HG03558 (cell line): Measurements from ENCODE around the gene UGT1A3.
"Not testable (repeated sequence)": the region's sequence is repeated elsewhere in the genome, so short reads cannot be mapped to it uniquely, and the experiment has no call there.

Experiments
- ATAC-seq: cut with Tn5 transposase; IDR thresholded peaks from one replicate; pipeline ENCODE4 v1.9.1; 2021; ENCODE audit warnings: moderate number of reproducible peaks; ENCODE audit not compliant: unreplicated experiment; ENCODE audit errors: extremely low read depth

UGT1A3 gene

DNA sequence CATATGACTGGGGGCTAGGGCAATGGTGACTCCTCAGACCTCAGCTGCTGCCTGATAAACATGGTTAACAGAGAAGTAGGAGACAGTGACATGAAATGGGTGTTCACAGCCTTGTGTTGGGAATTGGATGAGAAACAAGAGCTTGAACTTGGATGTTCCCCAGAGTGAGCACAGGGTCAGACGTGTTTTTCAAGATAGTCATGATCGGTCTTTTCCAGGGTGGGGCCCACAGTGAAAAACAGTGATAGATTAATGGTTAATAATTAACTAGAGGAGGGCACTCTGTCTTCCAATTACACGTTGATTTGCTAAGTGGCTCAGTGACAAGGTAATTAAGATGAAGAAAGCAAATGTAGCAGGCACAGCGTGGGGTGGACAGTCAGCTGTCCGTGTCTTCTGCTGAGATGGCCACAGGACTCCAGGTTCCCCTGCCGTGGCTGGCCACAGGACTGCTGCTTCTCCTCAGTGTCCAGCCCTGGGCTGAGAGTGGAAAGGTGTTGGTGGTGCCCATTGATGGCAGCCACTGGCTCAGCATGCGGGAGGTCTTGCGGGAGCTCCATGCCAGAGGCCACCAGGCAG, at the start of gene UGT1A3:
UGT1A3 (plus strand) TSS at position 320 of the 579 bp plus-strand sequence; CDS start at position 405, 85 bp downstream.
- ATAC-seq = no peak

DNA sequence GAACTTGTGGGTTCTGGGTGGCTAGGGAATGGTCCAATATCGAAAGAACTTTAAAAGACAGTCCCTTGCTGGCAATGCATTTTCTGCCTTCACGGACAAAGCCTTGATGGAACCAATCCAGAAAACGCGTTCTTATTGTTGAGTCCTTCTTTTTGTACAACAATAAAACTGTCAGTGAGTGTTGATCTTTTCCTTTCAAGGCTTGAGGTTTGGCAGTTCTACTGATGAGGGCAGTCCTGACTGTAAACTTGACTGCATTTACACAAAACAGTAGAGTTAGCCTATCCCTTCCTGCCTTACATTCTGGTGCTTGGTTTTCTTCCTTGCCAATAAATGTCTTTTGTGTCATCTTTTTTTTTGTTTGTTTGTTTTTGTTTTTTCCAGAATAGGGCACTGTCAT, 49.6 kb upstream of the UGT1A3 start:
- no peak for ATAC-seq

DNA sequence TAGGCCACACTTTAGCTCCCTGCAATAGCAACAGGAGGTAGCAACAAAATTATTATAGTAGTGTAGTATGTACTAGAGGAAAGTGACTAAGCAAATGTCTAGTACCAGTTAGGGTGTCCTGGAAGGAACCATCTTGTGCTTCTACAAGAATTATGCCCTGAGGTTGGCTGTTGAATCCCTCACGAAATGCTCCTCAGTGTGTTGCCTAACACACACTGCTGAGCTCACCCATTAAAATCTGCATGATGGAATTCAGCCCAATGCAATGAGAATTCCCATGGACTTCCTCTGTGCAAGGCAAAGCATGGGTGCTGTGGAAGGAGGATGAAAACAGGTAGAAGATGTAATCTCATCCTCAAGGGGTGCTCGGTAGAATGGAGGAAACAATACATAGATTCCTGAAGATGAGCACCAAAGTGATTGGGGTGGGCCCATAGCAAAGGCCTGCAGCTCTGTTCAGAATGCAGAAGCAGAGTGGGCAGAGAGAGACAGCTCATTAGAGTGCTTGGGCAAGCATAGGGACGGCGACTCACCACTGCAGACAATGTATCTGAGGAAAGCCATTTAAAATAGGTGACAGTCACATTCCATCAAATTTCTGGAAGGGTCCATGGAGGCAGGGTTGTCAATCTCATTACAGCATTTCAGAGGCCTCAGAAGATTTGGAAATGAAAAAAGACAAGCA, 48.3 kb upstream of the UGT1A3 start:
- ATAC-seq = no peak

DNA sequence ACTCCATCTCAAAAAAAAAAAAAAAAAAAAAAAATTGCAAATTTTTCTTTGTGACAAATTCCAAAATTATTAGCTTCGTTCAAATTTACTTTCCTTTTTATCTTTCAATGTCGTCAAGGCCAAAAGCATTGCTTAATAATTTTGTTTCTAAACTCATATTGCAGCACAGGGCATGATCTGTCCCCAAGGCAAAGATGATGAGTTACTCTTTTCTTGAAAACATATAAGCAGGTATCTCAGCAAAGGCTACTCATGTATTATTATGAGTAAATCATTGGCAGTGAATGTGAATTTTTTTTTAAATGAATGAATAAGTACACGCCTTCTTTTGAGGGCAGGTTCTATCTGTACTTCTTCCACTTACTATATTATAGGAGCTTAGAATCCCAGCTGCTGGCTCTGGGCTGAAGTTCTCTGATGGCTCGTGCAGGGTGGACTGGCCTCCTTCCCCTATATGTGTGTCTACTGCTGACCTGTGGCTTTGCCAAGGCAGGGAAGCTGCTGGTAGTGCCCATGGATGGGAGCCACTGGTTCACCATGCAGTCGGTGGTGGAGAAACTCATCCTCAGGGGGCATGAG, 47.2 kb upstream of the UGT1A3 start, which contains the start of gene UGT1A7:
UGT1A7 (plus strand) TSS at position 381 of the 579 bp plus-strand sequence; CDS start at position 418, 37 bp downstream.
- no peak for ATAC-seq

DNA sequence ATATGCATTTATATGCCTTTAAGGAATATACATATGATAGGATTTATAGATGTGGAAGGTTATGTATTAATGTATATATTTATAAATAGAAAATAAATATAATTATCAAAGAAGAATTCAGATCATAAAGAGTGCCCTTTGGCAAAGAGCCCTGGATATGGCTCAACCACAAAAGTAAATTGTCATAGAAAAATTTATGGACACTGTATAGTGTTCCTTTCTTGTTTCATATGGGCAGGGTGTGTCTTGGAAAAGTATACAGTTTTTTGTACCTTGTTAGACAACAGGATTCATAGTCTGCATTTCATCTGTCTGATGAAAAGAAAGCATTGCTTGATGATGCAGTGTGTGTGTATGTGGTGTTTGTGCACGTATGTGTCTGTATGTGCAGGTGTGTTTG, 44.2 kb upstream of the UGT1A3 start:
- no peak for ATAC-seq

DNA sequence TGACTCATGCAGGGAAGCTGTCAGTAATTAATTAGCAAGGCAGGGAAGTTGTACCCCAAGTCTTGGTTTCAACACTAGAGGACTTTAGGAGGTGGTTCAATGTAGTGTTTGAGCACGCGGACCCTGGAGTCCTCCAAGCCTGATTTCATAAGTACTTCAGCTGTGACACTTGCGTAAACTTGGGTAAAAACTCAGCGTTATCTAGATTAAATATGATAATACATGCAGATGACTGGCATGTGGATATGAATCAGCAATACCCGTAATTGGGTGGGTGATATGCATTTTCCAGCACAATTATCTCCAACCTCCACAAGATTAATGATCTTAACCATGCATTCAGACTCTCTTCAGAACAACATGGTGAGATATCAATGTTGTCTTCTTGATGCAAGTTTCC, 41.9 kb upstream of the UGT1A3 start:
- no peak for ATAC-seq

DNA sequence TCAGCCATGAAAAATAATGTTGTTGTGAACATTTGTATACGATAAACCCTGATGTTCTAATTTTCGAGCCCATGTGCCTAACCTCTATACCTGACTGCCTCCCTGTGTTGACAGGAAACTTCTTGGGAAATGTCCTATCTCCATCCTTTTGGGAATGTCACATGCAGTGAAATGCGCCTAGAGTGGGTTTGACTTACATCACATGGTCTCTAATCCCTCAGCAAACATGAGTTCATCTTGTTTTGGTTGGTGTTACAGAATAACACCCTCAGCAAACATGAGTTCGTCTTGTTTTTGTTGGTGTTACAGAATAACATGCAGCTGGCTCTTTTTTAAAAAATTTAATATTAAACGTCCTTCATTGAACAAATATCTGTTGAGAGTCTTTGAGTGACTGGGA, 40.5 kb upstream of the UGT1A3 start:
- ATAC-seq = no peak

DNA sequence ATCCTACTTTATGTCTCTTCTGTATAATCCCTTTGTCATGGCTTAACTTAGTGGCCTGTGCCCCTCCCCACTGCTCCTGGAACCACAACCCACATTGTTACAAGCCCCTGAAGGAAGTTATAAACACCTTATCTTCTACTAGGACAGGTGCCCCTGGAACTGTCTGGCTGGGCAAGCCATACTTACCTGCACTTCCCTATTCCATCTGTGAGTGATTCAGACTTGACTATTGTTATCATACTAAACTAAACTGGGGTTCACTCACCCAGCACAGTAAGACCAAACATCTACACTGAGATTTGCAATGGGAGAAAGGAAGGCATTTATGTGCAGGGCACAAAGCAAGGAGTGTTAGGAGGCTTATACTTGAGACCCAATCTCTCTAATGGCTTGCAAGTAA, 39.8 kb upstream of the UGT1A3 start:
- ATAC-seq = no peak

DNA sequence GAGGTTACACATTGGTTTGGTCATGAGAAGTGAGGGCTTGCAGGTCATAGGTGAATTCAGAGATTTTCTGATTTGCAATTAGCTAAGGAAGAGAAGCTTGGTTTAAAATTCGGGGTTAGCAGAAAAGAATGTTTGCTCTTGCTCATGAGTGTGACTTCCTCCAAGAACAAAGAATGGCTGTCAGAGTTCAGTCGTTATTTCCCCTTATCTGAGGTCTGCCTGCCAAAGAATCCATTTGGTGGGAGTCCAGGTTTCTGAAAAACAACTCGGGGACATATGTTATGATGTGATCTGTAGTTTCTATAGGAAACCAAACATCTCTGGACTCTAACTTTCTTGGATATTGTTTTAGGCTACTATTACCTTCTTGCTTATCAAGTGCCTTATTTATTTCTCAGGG, 39.3 kb upstream of the UGT1A3 start:
- no peak for ATAC-seq

DNA sequence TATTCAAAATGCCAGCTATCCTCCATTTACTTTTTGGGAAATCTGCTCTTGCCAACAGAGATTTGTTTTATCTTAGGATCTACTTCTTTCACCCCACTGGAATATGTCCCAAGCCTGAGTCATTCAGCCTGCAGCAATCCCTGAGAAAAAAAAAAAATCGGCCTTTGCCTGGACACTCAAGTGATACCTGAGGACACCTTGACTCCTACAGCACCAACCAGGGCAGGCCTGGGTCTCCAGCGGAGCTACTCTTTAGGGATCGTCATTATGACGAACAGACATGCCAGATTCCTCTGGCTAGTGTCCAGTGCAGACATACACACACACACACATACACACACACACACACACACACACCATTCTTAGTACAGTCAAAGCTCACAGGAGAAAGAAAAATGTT, 38.4 kb upstream of the UGT1A3 start:
- no peak for ATAC-seq

DNA sequence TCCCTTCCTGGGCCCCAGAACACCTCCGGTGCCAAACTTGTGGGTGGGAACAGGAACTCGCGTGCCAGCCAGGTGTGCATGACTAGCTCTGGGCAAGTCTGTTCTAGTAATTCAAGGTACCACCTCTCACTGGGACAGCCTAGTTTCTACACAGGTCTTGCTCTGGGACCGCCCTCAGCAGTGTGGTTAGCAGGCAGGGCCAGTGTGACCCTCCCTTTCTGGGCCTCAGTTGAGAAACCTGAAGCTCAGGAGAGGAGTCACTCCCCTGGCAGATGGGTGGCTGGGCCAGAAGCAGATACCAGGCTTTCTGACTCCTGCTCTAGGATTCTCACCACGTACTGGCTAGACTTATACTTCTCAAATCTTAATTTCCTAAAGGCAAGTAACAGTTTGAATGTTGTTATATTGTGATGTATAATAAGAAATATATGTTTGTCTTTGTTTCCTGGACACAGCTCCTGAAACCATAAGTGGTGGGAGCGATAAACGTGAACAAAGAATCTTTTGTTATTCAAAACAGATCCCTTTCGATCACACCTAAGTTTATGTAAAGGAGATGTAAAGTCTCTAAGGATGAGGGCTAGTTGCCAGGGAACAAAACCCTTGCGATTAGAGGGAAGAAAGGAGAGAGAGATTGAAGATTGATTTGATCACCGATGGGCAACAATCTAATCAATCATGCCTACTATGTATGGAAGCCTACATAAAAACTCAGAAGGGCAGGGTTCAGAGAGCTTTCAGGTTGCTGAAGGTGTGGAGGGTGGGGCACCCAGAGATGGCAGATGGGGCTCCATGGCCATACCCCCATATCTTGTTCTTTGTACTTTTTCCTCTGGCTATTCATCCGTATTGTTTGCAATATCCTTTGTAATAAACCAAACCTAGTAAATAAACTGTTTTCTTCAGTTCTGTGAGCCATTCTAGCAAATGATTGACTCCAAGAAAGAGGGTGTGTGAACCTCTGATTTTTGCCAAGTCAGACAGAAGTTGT, 37.1 kb upstream of the UGT1A3 start:
- ATAC-seq = no peak

DNA sequence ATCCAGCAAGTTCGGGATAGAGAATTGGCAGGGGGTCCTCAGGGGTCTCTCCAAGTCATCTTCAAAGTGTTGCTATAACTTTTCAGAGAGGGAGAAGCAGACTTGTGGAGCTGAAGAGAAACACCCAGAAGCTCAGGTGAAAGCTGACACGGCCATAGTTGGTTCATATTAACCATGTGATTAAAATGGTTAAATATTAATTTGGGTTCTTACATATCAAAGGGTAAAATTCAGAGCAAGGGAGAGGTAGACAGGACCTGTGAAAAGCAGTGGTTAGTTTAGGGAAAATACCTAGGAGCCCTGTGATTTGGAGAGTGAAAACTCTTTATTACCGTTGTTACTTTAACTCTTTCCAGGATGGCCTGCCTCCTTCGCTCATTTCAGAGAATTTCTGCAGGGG, 36.2 kb upstream of the UGT1A3 start, which contains the start of gene UGT1A6:
UGT1A6 (plus strand) TSS at position 243 of the 400 bp plus-strand sequence; CDS start at position 358, 115 bp downstream.
- no peak for ATAC-seq

DNA sequence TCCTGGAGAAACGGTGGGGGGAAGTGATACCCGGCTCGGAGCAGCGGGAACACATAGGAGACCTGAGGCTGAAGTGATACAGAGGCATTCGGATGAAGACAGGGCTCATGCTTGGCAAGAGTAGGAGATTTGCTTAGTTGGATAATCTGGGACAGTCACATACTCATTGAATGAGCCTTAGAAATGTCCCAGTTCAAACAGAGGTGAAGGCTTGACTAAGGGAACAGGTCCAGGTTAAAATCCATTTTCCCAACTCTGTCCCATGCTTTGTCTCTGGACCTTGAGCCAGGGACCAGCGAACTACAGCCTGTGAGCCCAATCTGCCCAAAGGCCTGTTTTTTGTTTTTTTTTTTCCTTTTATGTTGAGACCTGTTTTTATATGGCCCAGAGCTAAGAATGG, 34.9 kb upstream of the UGT1A3 start:
- ATAC-seq = no peak

DNA sequence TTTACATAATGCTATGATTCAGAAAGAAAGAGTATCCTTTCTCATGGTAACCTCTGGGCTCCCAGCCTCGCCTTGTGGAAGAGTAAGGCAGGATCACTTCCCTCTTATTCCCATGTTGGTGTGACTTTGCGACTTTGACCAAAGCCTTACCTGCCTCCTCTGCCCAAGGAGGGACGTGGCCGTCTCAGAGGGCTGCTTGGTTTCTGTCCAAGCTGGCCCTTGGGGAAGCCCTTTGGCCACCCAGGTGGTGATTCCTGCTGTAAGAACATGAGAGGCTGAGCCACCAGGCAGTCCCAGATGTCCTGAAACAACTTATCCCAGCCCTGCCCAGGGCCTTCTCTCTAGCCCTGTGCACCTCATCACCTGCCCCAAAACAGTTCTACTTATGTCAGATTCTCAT, 30.1 kb upstream of the UGT1A3 start:
- no peak for ATAC-seq

DNA sequence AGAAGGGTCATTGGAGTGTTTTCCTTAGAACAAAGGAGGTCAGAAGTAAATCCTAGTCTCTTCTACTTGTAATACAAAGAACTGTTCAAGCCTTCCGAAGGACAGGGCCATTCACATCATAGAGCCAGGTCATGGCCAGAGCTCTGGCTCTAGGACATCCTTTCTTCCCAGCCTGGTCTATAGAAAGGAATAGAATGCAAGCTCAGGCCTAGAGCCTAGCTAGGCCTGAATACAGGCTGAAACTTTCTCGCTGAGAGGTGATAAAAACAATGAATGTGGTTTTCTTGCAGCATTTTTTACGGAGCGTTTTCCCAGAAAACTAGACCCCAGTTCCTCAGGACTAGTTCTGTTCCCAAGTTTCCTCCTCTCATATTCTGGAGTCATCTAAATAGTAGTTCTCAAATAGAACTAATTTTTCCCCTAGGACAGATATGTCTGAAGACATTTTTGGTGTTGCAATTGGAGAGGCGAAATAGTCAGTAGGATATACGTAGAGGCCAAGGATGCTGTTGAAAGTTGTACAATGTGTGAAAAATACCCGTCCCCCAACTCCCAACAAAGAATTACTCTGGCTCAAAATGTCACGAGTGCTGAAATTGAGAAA, 29.3 kb upstream of the UGT1A3 start:
- ATAC-seq = no peak

DNA sequence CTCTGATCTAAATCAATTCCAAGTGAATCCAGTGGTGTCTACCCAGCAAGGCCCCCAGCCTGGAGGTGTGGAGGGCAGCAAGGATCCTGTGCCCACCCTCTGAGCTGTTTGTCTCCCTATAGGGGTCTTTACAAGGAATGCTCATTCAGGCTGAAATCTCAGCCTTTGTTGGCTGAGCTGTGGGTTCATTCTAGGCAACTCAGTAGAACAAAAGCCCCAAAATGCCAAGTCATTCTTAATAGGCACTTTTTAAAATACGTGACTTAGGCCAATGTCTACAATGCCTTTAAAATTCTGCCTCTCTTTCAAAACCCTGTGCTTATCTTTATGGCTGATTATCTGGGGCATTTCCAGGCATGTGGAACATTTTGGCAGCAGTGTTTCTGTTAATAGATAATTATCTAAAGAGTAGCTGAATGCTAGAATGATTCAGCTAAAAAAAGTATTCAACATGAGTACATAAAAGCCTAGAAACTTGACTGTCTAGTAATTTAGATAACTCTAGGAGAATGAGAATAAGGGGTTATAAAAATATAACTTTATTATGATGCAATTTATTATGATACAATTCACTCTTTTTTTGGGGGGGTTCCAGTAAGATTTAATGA, 28.7 kb upstream of the UGT1A3 start:
- ATAC-seq = no peak

DNA sequence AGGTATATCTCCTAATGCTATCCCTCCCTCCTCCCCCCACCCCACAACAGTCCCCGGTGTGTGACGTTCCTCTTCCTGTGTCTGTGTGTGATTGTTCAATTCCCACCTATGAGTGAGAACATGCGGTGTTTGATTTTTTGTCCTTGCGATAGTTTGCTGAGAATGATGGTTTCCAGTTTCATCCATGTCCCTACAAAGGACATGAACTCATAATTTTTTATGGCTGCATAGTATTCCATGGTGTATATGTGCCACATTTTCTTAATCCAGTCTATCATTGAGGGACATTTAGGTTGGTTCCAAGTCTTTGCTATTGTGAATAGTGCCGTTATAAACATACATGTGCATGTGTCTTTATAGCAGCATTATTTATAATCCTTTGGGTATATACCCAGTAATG, 28.0 kb upstream of the UGT1A3 start:
- not testable (repeated sequence) for ATAC-seq

DNA sequence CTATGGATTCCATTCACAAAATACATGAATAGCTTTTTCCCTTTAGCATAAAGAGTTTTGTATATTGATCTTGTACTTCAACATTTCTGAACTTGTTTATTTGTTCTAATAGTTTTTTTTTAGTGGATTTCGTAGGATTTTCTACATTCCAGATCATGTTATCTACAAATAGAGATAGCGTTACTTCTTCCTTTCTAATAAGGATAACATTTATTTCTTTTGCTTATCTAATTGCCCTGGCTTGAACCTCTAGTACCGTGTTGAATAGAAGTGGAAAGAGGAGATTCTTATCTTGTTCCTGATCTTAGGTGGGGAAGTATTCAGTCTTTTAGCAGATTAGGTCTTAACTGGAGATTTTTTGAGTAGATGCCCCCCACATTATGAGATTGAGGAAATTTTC, 26.6 kb upstream of the UGT1A3 start:
- ATAC-seq = no peak

DNA sequence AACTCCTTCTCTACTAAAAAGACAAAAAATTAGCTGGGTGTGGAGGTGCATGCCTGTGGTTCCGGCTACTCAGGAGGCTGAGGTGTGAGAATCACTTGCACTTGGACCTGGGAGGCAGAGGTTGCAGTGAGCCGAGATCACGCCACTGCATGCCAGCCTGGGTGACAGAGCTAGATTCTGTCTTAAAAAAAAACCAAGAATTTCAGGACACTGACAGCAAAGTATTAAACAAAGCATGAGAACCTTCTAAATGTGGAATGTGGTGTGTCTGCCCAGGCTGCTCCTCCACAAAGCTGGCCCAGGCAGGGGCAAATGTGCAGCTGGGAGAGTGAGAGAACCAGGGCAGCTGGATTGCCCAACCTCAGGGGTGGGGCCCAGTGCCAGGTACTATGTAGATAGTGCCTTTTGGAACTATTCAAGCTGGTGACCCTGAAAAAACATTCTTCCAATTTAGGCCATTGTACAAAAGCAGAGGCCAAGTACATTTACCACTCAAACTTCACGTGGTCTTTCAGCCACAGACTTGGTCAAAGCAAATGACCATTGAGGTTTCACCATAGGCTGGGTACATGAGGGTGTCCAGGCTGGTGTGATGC, 22.8 kb upstream of the UGT1A3 start:
- ATAC-seq = no peak
